MV-4-11 (cell line): ENCODE measurements around the gene ATOH8.

Source experiments
- DNase-seq: peaks from one replicate; lab custom pipeline; 2025; lab: John Stamatoyannopoulos, UW

The ATOH8 gene

GRCh38 chr2:85770369-85770768 lies 16.6 kb downstream of the ATOH8 start:
- DNase-seq, result no peak

- no peak for DNase-seq
These were observed 17.1 kb downstream of the ATOH8 start for GRCh38 chr2:85770786-85771409.

GRCh38 chr2:85771486-85771885 lies 17.7 kb downstream of the ATOH8 start:
- DNase-seq, result no peak

- peak; percentile 25 for DNase-seq
These were observed 18.4 kb downstream of the ATOH8 start for GRCh38 chr2:85772019-85772745.

- no peak for DNase-seq
These were observed 19.2 kb downstream of the ATOH8 start for GRCh38 chr2:85772841-85773491.

- no peak for DNase-seq
These were observed 19.9 kb downstream of the ATOH8 start for GRCh38 chr2:85773692-85774091.

- no peak for DNase-seq
These were observed 20.6 kb downstream of the ATOH8 start for GRCh38 chr2:85774126-85774978.

- DNase-seq, result no peak
These were observed 21.9 kb downstream of the ATOH8 start for GRCh38 chr2:85775406-85776381.

- DNase-seq, result no peak
These were observed 22.9 kb downstream of the ATOH8 start for GRCh38 chr2:85776672-85777071.

GRCh38 chr2:85777441-85777861 lies 23.7 kb downstream of the ATOH8 start:
- DNase-seq, result no peak

- no peak for DNase-seq
These were observed 25.0 kb downstream of the ATOH8 start for GRCh38 chr2:85778646-85779379.

- DNase-seq, result peak; percentile 23
These were observed 26.0 kb downstream of the ATOH8 start for GRCh38 chr2:85779641-85780315.

- DNase-seq, result no peak
These were observed 26.7 kb downstream of the ATOH8 start for GRCh38 chr2:85780316-85781012.

GRCh38 chr2:85781013-85781332 lies 27.2 kb downstream of the ATOH8 start:
- DNase-seq, result no peak

GRCh38 chr2:85783796-85784195 lies 30.0 kb downstream of the ATOH8 start:
- no peak for DNase-seq

GRCh38 chr2:85784474-85784986 lies 30.7 kb downstream of the ATOH8 start:
- DNase-seq, result no peak

GRCh38 chr2:85785027-85785822 lies 31.4 kb downstream of the ATOH8 start:
- peak; percentile 89 for DNase-seq

GRCh38 chr2:85785871-85786270 lies 32.1 kb downstream of the ATOH8 start:
- peak; percentile 14 for DNase-seq
